ENCODE data around the gene RBP2. TPM values are rescaled to one million over a fixed set of nuclear protein-coding genes. Genes with fewer than 3 reads are reported as not detected.
"Not testable (repeated sequence)": the region's sequence is repeated elsewhere in the genome, so short reads cannot be mapped to it uniquely, and the experiment has no call there.

Gene RBP2
- total RNA-seq, 1 donor from 2014 or later: not detected

- Histone ChIP-seq H3K36me3 (ENCODE audit: insufficient read depth, low read length) (no peaks in the 10 kb centered on the region), H3K79me2 (ENCODE audit: insufficient read depth, low read length) (no peaks in the 10 kb centered on the region), H2AFZ (ENCODE audit: low read depth, low read length) (no peak overlapping the region), H3K4me2 (ENCODE audit: low read length) (no peak overlapping the region), H3K9me3 (ENCODE audit: insufficient read depth, low read depth, low read length) (no peaks in the 10 kb centered on the region), H3K27ac (ENCODE audit: low read depth, low read length) (no peak overlapping the region), H3K27me3 (ENCODE audit: insufficient read depth, low read length) (no peaks in the 10 kb centered on the region), H3K4me3 (ENCODE audit: insufficient read depth, low read depth, low read length) (no peak overlapping the region), H3K4me1 (ENCODE audit: insufficient read depth, low read length) (no peaks in the 10 kb centered on the region), H4K20me1 (ENCODE audit: insufficient read depth, low read length) (no peaks in the 10 kb centered on the region), H3K9ac (ENCODE audit: low read length) (no peak overlapping the region)
- no peak for DNase-seq (ENCODE audit: low read depth)
- H3K27ac Mint-ChIP-seq (ENCODE audit: unreplicated experiment): no peak overlapping the region
- peaks cover 1% of the 10 kb centered on the region for H3K36me3 Mint-ChIP-seq (ENCODE audit: low read depth, unreplicated experiment)
- no peaks in the 10 kb centered on the region for H3K27me3 Mint-ChIP-seq (ENCODE audit: low read depth, unreplicated experiment)
- peaks cover 9% of the 10 kb centered on the region for H3K9me3 Mint-ChIP-seq (ENCODE audit: unreplicated experiment)
- H3K4me1 Mint-ChIP-seq (ENCODE audit: low read depth, unreplicated experiment): peaks cover 8% of the 10 kb centered on the region
- FAIRE-seq: no peak
- TF ChIP-seq EZH2 (IDR thresholded peaks at IDR 0.05; ENCODE audit: insufficient read depth, low read length): no peak
- no peak for TF ChIP-seq CTCF (IDR thresholded peaks at IDR 0.05; ENCODE audit: insufficient read depth, low read depth, low read length)
- no peak overlapping the region for H3K4me3 Mint-ChIP-seq (ENCODE audit: unreplicated experiment)
Measured at GRCh38 chr3:139418144-139418543, 58.2 kb downstream of the RBP2 start.

DNA sequence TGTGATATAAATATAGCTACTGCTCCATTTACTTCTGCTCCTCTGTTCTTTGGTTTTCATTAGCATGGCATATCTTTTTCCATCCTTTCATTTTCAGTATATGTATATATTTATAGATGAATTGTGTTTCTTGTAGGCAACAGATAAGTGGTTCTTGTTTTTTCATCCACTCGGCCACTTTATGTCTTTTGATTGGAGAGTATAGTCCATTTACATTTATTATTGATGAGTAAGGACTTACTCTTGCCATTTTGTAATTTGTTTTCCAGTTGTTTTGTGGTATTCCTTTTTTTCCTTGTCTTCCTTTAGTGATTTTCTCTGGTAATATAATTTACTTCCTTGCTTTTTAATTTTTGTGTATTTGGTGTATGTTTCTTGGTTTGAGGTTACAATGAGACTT, 60.0 kb downstream of the RBP2 start:
- Histone ChIP-seq H3K27ac (ENCODE audit: low read depth, low read length) (no peak overlapping the region), H2AFZ (ENCODE audit: low read depth, low read length) (no peak overlapping the region), H3K4me2 (ENCODE audit: low read length) (no peak overlapping the region), H3K9ac (ENCODE audit: low read length) (no peak overlapping the region), H3K27me3 (ENCODE audit: insufficient read depth, low read length) (no peaks in the 10 kb centered on the region), H4K20me1 (ENCODE audit: insufficient read depth, low read length) (no peaks in the 10 kb centered on the region), H3K79me2 (ENCODE audit: insufficient read depth, low read length) (no peaks in the 10 kb centered on the region), H3K9me3 (ENCODE audit: insufficient read depth, low read depth, low read length) (no peaks in the 10 kb centered on the region), H3K4me3 (ENCODE audit: insufficient read depth, low read depth, low read length) (no peak overlapping the region), H3K36me3 (ENCODE audit: insufficient read depth, low read length) (no peaks in the 10 kb centered on the region), H3K4me1 (ENCODE audit: insufficient read depth, low read length) (no peaks in the 10 kb centered on the region)
- Mint-ChIP-seq H3K4me3 (ENCODE audit: unreplicated experiment) (no peak overlapping the region), H3K9me3 (ENCODE audit: unreplicated experiment) (peaks cover 11% of the 10 kb centered on the region), H3K4me1 (ENCODE audit: low read depth, unreplicated experiment) (peaks cover 8% of the 10 kb centered on the region), H3K27ac (ENCODE audit: unreplicated experiment) (no peak overlapping the region), H3K27me3 (ENCODE audit: low read depth, unreplicated experiment) (no peaks in the 10 kb centered on the region), H3K36me3 (ENCODE audit: low read depth, unreplicated experiment) (peaks cover 1% of the 10 kb centered on the region)
- TF ChIP-seq CTCF (IDR thresholded peaks at IDR 0.05; ENCODE audit: insufficient read depth, low read depth, low read length): no peak
- no peak for TF ChIP-seq EZH2 (IDR thresholded peaks at IDR 0.05; ENCODE audit: insufficient read depth, low read length)
- DNase-seq (ENCODE audit: low read depth) (no peak), FAIRE-seq (no peak)

DNA sequence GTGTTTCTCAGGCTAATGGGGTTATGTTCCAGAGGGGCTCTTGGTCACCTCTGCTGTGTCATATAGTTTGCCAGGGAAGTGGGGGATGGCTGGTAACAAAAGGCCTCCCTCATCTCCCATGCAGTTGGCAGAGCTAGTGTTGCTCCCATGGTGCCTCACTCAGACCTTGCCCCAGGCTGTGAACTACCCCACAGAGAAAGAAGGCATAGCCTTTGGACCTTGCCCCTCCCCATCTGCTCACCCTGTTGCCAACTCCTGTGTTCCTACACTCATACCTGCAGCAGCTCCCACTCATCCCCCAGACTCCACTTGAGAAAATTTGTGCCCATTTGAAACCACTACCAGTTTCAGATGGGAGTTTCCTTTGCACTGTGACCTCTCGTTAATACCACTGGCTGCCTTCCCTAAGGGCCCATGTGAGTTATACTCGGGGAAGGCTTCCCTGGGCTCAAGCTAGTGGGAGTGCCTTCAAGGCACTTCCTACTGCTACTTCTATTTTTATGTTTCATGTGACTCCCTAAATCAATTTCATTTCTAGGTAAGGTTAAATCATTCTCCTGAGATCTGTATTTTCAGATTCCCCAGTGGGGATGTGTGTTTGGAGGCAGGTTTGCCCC, 61.6 kb downstream of the RBP2 start:
- TF ChIP-seq EZH2 (IDR thresholded peaks at IDR 0.05; ENCODE audit: insufficient read depth, low read length): no peak
- TF ChIP-seq CTCF (IDR thresholded peaks at IDR 0.05; ENCODE audit: insufficient read depth, low read depth, low read length): no peak
- FAIRE-seq: no peak
- peaks cover 1% of the 10 kb centered on the region for H3K36me3 Mint-ChIP-seq (ENCODE audit: low read depth, unreplicated experiment)

DNA sequence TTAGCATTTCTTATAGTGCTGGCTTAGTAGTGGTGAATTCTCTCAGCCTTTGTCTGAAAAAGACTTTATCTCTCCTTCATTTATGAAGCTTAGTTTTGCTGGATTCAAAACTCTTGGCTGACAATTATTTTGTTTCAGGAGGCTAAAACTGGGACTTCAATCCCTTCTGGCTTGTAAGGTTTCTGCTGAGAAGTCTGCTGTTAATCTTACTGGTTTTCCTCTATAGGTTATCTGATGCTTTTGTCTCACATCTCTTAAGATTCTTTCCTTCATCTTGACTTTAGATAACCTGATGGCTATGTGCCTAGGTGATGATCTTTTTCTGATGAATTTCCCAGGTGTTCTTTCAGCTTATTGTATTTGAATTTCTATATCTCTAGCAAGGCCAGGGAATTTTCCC, 63.4 kb downstream of the RBP2 start:
- not testable (repeated sequence) for H3K27me3 ChIP-seq (ENCODE audit: insufficient read depth, low read length); H3K27me3 Mint-ChIP-seq (ENCODE audit: low read depth, unreplicated experiment); H3K27ac ChIP-seq (ENCODE audit: low read depth, low read length); H3K9ac ChIP-seq (ENCODE audit: low read length); H3K4me3 ChIP-seq (ENCODE audit: insufficient read depth, low read depth, low read length); H2AFZ ChIP-seq (ENCODE audit: low read depth, low read length); DNase-seq (ENCODE audit: low read depth); H3K9me3 ChIP-seq (ENCODE audit: insufficient read depth, low read depth, low read length); H3K36me3 Mint-ChIP-seq (ENCODE audit: low read depth, unreplicated experiment); H3K36me3 ChIP-seq (ENCODE audit: insufficient read depth, low read length); H4K20me1 ChIP-seq (ENCODE audit: insufficient read depth, low read length); H3K4me3 Mint-ChIP-seq (ENCODE audit: unreplicated experiment); FAIRE-seq; H3K4me1 ChIP-seq (ENCODE audit: insufficient read depth, low read length); H3K4me1 Mint-ChIP-seq (ENCODE audit: low read depth, unreplicated experiment); H3K79me2 ChIP-seq (ENCODE audit: insufficient read depth, low read length); H3K4me2 ChIP-seq (ENCODE audit: low read length); H3K27ac Mint-ChIP-seq (ENCODE audit: unreplicated experiment)
- peaks cover 26% of the 10 kb centered on the region for H3K9me3 Mint-ChIP-seq (ENCODE audit: unreplicated experiment)

More for the DNA sequence above, 61.6 kb downstream of the RBP2 start:
- H3K9ac ChIP-seq (ENCODE audit: low read length): no peak overlapping the region
- peaks cover 15% of the 10 kb centered on the region for H3K9me3 Mint-ChIP-seq (ENCODE audit: unreplicated experiment)
- no peak overlapping the region for H3K27ac Mint-ChIP-seq (ENCODE audit: unreplicated experiment)
- no peak overlapping the region for H2AFZ ChIP-seq (ENCODE audit: low read depth, low read length)
- H3K4me3 Mint-ChIP-seq (ENCODE audit: unreplicated experiment): no peak overlapping the region
- no peak overlapping the region for H3K27ac ChIP-seq (ENCODE audit: low read depth, low read length)
- H3K4me1 Mint-ChIP-seq (ENCODE audit: low read depth, unreplicated experiment): peaks cover 8% of the 10 kb centered on the region
- no peaks in the 10 kb centered on the region for H3K79me2 ChIP-seq (ENCODE audit: insufficient read depth, low read length)
- H3K4me3 ChIP-seq (ENCODE audit: insufficient read depth, low read depth, low read length): no peak overlapping the region
- no peak for DNase-seq (ENCODE audit: low read depth)
- no peaks in the 10 kb centered on the region for H4K20me1 ChIP-seq (ENCODE audit: insufficient read depth, low read length)
- H3K4me1 ChIP-seq (ENCODE audit: insufficient read depth, low read length): no peaks in the 10 kb centered on the region
- no peaks in the 10 kb centered on the region for H3K9me3 ChIP-seq (ENCODE audit: insufficient read depth, low read depth, low read length)
- H3K4me2 ChIP-seq (ENCODE audit: low read length): no peak overlapping the region
- H3K27me3 Mint-ChIP-seq (ENCODE audit: low read depth, unreplicated experiment): no peaks in the 10 kb centered on the region
- no peaks in the 10 kb centered on the region for H3K27me3 ChIP-seq (ENCODE audit: insufficient read depth, low read length)
- no peaks in the 10 kb centered on the region for H3K36me3 ChIP-seq (ENCODE audit: insufficient read depth, low read length)
